GM18499 (cell line): ENCODE data around the gene SMTN.
"Not testable (repeated sequence)": the region's sequence is repeated elsewhere in the genome, so short reads cannot be mapped to it uniquely, and the experiment has no call there.

Experiments used
- ATAC-seq: cut with Tn5 transposase; IDR thresholded peaks from one replicate; pipeline ENCODE4 v1.9.1; 2021; ENCODE audit warnings: moderate number of reproducible peaks; ENCODE audit not compliant: insufficient read depth, unreplicated experiment

Gene SMTN

GRCh38 chr22:31089160-31090100, 8.3 kb downstream of the SMTN start:
- no peak for ATAC-seq

DNA sequence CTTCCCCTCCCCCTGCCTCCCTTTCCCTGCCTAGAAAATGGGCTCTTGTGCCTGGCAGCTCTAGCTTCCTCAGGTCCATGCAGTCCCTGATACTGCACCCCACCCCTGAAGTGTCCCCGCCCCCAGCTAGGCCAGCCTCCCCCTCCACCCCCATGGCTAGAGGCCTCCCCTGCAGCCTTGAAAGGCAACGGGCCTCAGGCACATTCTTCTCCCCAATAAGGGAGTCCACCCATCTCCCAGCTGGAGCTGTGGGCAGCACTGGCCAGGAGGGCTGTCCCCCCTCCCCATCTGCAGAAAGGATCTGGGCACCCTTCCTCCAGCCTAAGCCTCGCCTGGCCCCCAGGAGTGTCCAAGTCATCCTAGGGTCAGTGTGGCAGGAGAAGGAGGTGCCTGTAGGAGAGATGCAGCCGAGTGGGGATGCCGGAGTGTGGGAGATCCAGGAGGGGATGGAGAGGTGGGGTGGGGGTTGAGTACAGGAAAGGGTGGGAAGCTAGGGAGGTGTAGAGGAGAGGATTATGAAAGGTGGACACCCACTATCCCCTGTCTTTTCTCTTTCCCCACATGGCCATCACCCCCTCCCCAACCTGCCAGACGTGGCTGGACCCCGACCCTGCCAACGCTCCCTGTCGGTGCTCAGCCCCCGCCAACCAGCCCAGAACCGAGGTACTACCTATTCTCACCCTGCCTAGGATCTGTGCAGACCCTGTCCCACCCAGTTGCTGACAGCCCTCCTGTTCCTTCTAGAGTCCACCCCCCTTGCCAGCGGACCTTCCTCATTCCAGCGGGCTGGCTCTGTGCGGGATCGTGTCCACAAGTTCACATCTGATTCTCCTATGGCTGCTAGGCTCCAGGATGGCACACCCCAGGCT, 9.3 kb downstream of the SMTN start:
- ATAC-seq: no peak

- ATAC-seq: no peak
Measured at GRCh38 chr22:31091106-31091975, 10.2 kb downstream of the SMTN start.

GRCh38 chr22:31092161-31092560, 11.0 kb downstream of the SMTN start:
- no peak for ATAC-seq

- no peak for ATAC-seq
Measured at GRCh38 chr22:31093086-31093850, 12.2 kb downstream of the SMTN start.

DNA sequence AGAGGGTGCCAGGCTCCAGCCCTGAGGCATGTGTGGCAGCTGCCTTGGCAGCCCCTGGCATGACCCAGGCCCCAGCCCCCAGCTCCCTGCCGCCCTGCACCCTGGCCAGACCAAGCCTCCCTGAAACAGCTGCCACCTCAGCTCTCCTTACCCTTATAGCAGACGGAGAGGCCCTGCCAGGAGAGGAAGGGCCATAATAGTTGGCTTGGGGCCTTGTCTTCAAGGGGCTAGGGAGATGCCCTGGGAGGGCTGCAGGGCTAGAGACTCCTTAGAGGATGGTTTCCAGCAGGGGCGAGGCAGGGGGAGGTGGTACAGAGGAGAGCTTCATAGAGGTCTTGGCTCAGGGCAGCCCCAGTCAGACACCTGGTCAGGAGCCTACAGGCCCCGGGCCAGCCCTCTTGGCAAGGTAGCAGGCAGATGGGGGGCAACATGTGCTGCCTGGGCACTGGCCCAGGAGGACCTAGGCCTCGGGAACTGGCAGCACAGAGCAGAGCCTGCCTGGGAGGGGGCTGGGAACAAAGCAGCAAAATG, 13.0 kb downstream of the SMTN start:
- ATAC-seq: no peak

DNA sequence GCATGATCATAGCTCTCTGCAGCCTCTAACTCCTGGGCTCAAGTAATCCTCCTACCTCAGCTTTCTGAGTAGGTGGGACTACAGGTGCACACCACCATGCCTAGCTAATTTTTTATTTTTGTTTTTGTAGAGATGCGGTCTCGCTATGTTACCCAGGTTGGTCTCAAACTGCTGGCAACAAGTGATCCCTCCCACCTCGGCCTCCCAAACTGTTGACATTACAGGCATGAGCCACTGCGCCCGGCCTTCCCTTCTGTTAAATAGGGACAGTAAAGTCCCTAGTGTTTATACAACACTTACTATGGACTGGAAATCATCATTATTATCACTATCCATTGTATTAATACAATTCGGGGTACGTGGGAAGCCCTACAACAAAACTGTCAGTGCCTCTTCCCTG, 13.6 kb downstream of the SMTN start:
- no peak for ATAC-seq

DNA sequence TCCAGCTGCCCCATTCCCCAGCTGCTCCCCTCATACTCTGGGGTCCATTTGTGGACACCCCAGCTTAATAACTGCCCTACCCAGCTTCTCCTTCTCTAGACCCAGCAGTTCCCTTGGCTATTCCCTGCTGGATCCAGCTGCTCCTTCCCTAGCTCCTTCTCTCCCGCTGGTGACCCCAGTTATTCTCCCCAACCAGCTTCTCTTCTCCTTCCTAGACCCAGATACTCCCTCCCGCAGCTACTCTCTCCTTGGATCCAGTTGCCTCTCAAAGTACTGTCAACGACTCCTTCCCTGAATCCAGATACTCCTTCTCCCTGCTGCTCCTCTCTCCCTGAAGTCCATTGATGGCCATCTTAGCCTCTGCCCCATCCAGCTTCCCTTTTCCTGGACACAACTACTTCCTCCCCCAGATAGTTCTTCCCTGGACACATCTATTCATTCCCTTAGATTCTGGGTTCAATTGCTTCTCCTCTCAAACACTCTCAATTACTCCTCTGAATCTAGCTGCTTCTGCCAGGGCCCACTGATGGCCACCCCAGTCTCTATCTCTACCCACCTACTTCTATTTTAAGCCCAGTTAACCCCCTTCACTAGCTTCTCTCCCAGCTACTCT, 14.6 kb downstream of the SMTN start:
- no peak for ATAC-seq

- ATAC-seq: no peak
Measured at GRCh38 chr22:31096657-31097279, 15.7 kb downstream of the SMTN start.

GRCh38 chr22:31097539-31097938, 16.4 kb downstream of the SMTN start:
- not testable (repeated sequence) for ATAC-seq

GRCh38 chr22:31097941-31098631, 17.0 kb downstream of the SMTN start:
- ATAC-seq: no peak

- no peak for ATAC-seq
Measured at GRCh38 chr22:31098632-31099110, 17.6 kb downstream of the SMTN start.

GRCh38 chr22:31099386-31099785, 18.3 kb downstream of the SMTN start:
- no peak for ATAC-seq

- no peak for ATAC-seq
Measured at GRCh38 chr22:31099841-31100761, 19.0 kb downstream of the SMTN start.

GRCh38 chr22:31100762-31101525, 19.8 kb downstream of the SMTN start:
- no peak for ATAC-seq
